SK-MEL-5 (cell line): ENCODE measurements around the gene TMC6. TPM values are rescaled to one million over a fixed set of nuclear protein-coding genes. Genes with fewer than 3 reads are reported as not detected.
"Not testable (repeated sequence)": the region's sequence is repeated elsewhere in the genome, so short reads cannot be mapped to it uniquely, and the experiment has no call there.

Experiments
- DNase-seq: peaks from one replicate; pipeline ENCODE4 v3.0.0-alpha.2; 2016; ENCODE audit warnings: low read depth, low spot score
- in situ Hi-C: cut with HindIII; loops from 2 replicates; pipeline ENCODE4 v1.10.0; 2016; ENCODE audit warnings: low sequenced_read_pairs, high pct_unique_total_duplicates, low pct_unique_long_range_greater_than_20kb
- polyA plus RNA-seq, 2 experiments: library from polyadenylated mRNA; depleted of rRNA; stranded (reverse); fragments of >200 nt; gene quantifications; 2 replicates each; pipeline ENCODE4 v1.2.3, GENCODE V29; 2015
- total RNA-seq: library from RNA; depleted of rRNA; stranded (reverse); fragments of >200 nt; shearing (Covaris generic); gene quantifications from 2 replicates; pipeline ENCODE4 v1.2.3, GENCODE V29; 2014; rRNA removed

TMC6 gene
- total RNA-seq = 281 and 299 TPM in 2 replicates
- polyA plus RNA-seq (2015; cell fraction: cytosol; rRNA removed) = 402 and 453 TPM in 2 replicates
- 824 and 934 TPM in 2 replicates for polyA plus RNA-seq (2015; cell fraction: nucleus; rRNA removed)

GRCh38 chr17:78128551-78129350 lies at the start of gene TMC6:
Gene TMC6, minus strand, starts transcription at chr17:78128755. Its CDS starts 1,923 bp downstream, at chr17:78126832.
- in situ Hi-C loops = no loop called here
- peak; percentile 77 for DNase-seq

GRCh38 chr17:78176548-78177025 lies 48.0 kb upstream of the TMC6 start:
- peak; percentile 85 for DNase-seq
- in situ Hi-C loops = no loop called here

- DNase-seq = no peak
- in situ Hi-C loops = no loop called here
Observed at GRCh38 chr17:78175643-78175981, 47.1 kb upstream of the TMC6 start.

- DNase-seq = no peak
- in situ Hi-C loops = no loop called here
Observed at GRCh38 chr17:78174870-78175642, 46.5 kb upstream of the TMC6 start.

GRCh38 chr17:78174346-78174869 lies 45.9 kb upstream of the TMC6 start:
- in situ Hi-C loops = no loop called here

GRCh38 chr17:78173097-78173715 lies 44.7 kb upstream of the TMC6 start:
- DNase-seq = no peak
- in situ Hi-C loops = no loop called here

More at GRCh38 chr17:78174346-78174869, 45.9 kb upstream of the TMC6 start:
- peak; percentile 47 for DNase-seq

GRCh38 chr17:78172249-78173051 lies 43.9 kb upstream of the TMC6 start:
- in situ Hi-C loops = no loop called here
- DNase-seq = no peak

- in situ Hi-C loops, DNase-seq: not testable (repeated sequence)
Observed at GRCh38 chr17:78171591-78172248, 43.2 kb upstream of the TMC6 start.

GRCh38 chr17:78170692-78171590 lies 42.4 kb upstream of the TMC6 start:
- DNase-seq = no peak
- in situ Hi-C loops = no loop called here

GRCh38 chr17:78168903-78169793 lies 40.6 kb upstream of the TMC6 start:
- peak; percentile 89 for DNase-seq
- in situ Hi-C loops = no loop called here

- in situ Hi-C loops = no loop called here
- DNase-seq = peak; percentile 91
Observed at GRCh38 chr17:78168242-78168902, 39.8 kb upstream of the TMC6 start, which contains the start of gene SYNGR2. Gene SYNGR2, plus strand, starts transcription at chr17:78168581. Its CDS starts 36 bp downstream, at chr17:78168617.

- in situ Hi-C loops = no loop called here
Observed at GRCh38 chr17:78166416-78166815, 37.9 kb upstream of the TMC6 start.

GRCh38 chr17:78164748-78165607 lies 36.4 kb upstream of the TMC6 start:
- in situ Hi-C loops = no loop called here
- no peak for DNase-seq

More at GRCh38 chr17:78166416-78166815, 37.9 kb upstream of the TMC6 start:
- DNase-seq = no peak
